NCI-H2227 treated with DMSO at 0.1 percent for 48 hours (cell line): Measurements from ENCODE around the gene MAPKAP1.

Experiments used
- DNase-seq: peaks from one replicate; lab custom pipeline; 2025; lab: John Stamatoyannopoulos, UW

MAPKAP1 gene

DNA sequence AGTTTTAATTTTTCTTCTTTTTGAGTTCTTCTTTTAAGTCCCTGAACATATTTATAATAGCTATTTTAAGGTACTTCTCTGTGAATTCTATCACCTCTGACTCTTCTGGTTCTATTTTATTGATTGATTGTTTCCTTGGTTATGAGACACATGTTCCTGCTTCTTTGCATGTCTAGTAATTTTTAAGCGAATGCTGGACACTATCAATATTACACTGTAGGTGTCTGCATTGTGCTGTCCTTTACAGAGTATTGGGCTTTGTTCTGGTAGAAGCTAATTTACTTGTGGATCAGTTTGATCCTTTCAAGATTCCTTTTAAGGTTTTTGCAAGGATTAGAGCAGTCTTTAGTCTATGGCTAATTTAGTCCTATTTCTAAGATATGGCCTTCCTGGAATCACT lies 249.7 kb downstream of the MAPKAP1 start:
- no peak for DNase-seq

DNA sequence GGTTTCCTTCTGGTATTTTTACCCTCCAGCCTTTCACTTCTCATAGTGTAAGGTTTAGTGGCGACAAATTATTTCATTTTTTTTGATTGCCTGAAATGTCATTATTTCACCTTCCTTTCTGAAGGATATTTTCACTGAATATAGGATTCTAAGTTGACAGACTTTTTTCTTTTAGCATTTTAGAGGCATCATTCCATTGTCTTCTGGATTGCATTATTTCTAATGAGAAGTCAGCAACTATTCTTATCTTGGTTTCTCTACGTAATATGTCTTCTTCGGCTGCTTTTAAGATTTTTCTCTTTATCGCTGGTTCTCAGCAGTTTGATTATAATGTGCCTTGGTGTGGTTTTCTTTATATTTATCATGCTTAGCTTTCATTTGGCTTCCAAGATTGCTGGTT lies 251.1 kb downstream of the MAPKAP1 start:
- no peak for DNase-seq

DNA sequence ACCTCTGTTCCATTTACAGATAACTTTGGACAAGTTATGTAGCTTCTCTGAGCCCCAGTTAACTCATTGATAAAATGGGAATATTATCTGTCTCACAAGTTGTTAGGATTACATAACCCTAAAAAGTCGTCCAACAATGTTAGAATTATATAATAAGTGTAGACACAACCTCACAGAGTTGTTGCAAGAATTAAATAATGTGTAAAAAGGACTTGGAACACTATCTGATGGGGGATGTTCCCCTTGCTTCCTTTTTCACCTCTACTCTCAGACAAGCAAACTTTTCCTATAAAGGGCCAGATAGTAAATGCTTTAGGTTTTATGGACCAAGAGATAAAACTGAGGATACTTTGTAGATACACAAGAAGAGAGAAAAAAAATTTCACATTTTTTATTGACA lies 251.9 kb downstream of the MAPKAP1 start:
- DNase-seq: no peak

DNA sequence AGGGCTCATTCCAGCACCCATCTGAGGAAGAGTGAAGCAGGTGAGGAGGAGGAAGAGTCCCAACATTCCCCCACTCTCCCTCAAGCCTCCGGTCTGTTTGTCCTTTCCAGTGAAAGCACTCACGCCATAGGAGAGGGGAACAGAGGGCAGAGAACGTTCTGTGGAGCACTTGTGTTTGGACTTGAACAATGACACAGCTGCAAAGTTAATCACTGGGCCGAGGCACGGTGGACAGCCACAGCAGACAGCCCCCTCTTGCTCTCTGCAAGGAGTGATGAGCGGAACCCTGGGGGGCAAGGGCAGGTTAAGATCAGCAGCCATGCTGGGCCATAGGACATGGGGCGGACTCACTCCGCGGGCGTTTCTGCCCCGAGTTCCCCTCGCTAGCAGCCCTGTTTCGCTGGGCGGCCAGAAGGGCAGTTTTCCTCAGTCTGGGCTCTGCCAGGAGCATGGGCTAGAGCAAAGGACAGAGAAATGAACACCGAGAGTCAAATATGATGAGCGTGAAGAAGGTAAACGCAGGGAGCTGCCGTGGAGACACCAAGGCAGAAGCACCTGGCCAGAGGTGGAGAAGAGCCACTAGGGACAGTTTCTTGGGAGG lies 259.7 kb downstream of the MAPKAP1 start:
- DNase-seq: no peak

DNA sequence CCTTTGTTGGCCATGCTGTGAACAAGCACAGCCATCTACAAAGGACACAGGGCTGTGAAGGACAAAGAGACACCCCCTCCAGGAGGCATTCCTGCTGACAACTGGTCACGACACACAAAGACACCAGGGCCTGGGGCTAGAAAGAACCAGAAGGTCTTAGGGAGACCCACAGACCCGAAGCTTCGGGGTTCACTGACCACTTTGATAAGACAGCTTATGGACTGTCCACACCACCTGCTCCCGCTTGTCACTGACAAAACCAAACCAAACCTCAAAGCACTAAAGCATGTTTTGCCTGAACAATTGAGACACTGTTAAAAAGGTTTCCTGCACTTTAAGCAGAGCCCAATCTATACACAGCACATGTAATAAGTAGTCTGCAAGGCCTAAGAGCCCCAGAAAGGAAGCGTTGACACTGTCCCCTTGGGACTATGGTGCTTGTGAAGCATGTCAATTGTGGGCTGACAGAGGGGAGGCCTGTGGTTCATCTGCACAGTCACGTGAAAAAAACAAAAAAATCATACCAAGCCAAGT lies 260.4 kb downstream of the MAPKAP1 start:
- no peak for DNase-seq

DNA sequence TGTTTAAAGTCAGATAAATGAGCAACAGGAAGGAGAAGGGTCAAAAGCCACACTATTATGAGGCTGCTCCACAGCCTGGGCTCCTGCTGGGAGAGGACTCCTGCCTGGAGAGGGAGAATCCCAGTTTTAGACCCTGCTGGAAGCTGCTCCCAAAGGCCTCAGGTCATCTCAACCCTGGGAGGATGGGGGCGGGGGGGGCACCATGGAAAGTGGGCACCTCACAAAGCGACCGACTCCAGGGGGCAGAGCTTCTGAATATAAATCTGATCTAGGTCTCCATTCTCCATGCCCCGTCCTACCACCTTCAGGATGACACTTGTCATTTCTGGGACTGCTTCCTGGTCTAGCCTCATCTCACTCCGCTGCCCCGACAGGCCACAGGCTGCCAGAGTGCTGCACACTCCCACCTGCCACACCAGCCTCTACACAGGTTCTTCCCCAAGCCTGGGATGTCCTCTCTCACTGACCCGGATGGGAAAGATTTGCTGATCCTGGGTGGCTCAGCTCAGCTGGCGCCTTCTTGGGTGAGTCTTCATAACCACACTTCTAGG lies 262.0 kb downstream of the MAPKAP1 start:
- DNase-seq: no peak

DNA sequence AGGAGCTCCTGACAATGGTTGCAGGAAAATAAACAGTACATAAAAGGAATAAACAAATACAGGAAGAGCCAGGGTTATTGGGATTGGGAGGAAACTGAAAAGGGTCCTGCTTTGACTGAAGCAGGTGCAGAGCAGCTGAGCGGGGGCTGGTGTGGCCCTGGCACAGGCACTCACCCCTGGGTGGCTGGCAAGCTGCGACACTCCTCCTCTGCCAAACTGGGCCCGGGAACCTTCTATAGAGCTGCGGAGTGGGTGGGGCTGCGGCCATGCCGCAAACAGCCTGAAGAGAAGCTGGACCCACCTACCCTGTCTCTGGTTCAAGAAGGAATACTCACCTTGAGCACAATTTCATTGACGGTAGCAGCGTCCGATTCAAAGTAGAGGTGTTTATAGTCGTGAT lies 262.8 kb downstream of the MAPKAP1 start:
- no peak for DNase-seq

DNA sequence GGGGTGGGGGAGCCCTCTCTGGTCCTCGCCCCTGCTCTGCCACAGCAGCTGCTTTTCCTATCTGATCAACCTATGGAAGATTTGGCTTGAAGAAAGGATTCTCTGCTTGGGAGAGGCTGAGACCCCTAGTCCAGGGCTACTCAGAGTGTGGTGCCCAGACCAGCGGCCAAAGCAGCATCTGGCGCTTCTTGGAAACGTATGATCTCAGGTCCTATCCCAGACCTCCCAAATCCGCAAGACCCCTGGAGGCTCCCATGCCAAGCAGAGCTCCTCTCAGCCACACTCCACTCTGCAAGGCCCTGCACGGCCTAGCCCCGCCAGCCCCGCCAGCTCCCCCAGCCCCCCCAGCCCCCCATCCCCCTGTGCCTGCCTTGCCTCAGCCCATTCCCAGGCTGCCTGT lies 263.6 kb downstream of the MAPKAP1 start:
- DNase-seq: no peak

DNA sequence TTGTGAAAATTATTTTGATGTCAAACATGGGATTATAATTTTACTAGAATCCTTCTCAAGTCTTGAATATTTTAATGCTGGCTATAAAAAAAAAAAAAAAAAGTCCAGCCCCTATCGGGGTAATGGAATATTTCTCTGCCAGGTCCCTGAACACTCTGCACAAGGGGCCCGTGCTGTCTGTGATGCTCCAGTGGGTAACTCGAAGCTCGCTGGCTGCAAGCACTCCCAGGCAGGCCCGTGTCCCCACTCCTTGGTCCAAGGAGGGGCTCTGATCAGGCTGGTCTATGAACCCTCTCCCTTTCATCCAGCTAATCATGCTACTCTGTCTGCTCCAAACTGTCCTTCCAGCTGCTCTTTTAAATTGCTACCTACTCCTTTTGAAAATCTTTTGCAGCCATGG lies 264.6 kb downstream of the MAPKAP1 start:
- DNase-seq: no peak

DNA sequence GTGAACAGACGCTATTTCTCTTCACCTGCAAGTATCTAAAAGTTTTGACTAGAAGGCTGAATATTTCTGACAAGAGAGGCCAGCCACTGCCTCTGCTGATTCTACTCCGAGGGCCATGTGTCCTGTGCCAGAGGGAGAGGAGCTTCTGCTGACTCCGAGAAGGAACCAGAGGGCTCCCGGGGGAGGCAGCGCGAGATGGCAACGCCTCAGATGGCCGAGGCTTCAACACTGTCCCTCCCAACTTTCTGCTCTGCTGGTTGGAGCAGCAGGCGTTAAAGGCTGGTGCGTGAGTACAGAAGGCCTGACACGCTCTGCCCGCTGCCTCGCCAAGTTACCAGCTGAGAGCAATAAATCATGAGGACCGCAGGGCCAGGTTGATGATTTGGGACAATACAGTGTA lies 266.6 kb downstream of the MAPKAP1 start:
- DNase-seq: no peak

DNA sequence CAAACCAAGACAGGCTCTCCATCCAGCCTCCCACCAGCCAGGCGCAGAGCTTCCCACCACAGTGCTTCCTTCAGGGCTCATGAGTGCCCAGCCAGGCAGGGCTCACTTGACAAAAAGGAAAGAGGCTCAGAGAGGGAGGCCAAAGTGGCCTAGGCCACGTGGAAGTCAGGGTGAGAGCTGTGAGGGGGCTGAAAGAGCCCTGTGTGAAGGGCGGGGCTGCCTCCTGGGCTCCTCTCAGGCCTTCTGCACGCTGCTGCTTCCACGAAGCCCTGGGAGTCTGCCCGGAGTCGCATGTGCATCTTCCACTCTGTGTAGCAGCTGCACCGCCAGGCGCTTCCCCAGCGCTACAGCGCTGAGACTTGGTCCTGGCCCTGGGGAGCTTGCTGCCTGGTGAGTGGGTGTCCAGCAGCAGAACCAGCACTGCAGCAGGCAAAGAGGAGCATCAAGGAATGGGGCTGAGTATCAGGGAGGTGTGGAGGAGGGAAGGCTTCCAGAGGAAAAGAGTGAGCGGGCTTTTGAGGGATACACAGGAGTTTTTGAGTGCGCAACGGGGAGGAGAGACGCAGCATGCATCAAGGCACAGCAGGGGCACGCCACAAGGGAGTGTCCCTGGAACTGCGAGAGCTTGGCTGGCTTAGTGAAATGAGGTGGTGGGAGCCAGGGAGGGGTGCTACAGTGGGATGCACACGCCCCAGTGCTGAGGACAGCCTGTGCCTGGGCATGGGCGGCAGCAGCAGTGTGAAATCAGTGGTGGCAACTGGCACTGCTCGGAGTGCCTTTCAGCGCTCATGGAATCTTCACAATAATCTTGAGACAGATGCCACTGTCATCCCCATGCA lies 267.4 kb downstream of the MAPKAP1 start:
- DNase-seq: no peak

DNA sequence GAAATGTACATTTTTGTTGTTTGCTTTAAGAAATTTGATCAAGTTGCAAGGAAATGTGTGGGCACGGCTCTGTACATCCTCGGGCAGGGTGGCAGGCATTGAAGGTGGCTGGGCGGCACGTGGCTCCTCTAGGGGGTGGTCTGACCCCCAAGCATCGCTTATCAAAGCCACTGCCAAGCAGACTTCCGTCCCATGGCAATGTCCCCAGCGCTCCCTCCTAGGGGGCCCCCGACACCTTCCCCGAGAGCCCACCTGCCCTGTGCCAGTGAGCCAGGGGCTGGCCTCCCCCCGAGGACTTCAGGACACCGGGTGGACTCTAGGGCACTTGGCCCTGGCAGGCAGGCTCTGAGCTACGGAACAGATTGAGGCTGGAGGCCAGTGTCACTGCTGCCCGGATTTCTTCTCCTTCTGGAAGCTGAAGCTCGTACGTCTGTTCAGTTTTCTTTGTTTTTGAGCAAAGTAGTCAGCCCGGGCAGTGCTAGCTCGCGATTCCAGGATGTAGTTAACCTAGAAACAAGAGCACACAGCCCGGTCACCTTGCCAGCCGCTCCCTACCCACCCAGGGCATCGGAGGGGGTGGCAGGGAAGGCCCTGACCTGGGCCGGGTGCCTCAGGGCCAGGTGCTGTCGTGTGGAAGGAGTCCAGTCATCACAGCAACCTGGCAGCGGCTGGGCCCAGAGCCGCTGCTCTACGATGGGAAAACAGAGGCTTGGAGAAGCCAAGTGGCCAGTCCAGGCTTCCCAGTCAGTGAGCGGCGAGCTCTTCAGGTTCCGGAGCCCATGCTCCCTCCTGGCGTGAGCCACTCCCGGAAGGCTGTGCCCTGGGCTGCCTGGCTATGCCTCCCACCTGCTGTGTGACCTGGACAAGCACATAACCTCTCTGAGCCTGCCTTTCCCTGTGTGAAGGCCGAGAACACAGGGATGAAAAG lies 268.2 kb downstream of the MAPKAP1 start:
- DNase-seq: no peak

DNA sequence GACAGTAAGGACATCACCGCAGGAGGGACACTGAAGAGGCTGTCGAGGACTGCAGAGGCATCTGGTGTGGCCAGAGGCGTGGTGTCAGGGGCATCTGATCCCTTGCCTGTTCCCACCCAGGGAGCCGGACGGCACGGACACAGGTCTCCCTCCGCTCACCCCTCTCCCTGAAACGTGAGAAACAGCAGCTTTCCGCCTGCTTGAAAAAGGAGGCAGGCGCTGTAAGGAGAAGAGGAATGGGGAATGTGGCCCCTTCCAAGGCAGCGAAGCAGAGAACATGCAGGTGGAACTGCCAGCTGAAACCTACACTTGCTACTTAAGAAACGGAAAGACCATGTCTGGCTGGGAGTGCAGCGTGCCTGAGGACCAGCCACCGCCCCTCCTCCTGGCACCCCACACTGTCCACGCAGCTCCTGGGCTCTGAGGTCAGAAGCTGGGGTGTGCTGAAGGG lies 269.2 kb downstream of the MAPKAP1 start:
- DNase-seq: no peak

DNA sequence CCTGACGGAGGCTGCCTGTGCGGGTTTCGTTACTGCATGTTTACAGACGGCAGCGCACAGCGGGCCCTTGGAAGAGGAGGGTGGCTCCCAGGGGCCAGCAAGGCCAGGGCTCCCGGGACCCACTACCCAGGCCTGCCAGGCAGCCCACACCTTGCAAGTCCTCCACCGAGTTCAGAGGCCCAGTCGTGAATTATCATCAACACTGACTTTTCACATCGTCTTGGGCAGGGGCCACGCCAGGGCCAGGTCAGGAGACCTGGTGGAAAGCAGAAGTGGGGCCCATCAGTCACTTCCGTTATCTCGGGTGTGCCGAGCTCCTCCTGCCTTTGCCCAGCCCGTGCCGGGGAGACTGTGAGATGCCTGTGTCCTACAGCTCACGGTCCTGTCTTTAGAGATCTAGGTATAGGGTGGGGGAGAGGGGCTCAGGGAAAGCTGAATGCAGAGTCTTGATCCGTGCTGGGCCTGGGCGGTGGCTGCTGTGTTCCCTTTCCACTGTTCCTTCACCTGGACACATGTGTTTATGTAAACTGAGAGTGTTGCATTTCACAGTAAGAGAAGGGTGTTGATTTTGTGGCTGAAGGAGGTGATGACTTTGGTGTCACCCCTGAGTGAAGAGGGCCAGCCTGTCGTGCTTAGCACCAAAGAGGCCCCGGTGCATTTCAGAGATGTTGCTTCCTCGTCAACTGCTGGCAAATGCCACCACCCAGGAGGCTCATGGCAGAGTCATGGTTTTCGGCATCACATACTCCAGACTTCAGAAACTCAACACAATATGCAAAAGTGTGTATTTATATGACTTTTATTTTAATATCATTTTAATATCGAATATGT lies 270.2 kb downstream of the MAPKAP1 start:
- no peak for DNase-seq

DNA sequence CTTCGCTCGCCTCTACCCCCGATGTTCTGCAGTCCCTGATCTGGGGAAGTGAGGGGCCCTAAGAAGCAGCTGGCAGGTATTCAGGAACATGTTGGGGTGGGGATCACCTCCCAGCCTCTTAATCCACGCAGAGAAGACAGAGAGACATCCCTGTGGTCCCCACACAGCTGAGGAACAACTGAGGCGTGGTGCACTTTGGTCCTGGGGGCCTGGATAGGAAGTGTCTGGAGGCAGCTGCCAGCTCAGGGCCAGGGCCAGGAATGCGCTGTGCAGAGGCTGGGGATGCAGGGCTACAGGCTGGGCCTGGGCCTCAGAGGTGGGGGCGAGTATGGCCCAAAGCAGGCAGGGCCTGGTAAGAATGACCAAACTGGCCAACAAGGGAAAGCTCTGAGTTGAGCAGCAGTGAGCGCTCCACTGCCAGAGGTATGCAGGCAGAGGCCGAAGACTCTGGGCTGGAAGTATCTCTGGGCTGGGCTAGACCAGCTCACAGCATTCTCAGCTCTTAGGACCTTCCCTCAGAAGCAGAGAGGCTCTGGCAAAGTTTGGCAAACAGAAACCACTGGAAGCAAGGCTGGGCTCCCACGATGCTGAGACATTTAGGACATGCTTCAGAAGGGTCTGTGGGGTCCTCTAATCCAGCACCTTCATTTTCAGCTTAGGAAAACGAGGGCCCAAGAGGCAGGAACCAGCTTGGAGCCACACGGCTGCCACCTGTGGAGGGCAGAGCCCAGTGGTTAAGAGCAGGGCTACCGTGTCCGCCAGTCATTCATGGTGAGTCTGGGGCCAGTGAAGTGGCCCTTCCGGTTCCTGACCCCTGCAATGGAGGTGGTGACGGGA lies 271.0 kb downstream of the MAPKAP1 start:
- DNase-seq: no peak

DNA sequence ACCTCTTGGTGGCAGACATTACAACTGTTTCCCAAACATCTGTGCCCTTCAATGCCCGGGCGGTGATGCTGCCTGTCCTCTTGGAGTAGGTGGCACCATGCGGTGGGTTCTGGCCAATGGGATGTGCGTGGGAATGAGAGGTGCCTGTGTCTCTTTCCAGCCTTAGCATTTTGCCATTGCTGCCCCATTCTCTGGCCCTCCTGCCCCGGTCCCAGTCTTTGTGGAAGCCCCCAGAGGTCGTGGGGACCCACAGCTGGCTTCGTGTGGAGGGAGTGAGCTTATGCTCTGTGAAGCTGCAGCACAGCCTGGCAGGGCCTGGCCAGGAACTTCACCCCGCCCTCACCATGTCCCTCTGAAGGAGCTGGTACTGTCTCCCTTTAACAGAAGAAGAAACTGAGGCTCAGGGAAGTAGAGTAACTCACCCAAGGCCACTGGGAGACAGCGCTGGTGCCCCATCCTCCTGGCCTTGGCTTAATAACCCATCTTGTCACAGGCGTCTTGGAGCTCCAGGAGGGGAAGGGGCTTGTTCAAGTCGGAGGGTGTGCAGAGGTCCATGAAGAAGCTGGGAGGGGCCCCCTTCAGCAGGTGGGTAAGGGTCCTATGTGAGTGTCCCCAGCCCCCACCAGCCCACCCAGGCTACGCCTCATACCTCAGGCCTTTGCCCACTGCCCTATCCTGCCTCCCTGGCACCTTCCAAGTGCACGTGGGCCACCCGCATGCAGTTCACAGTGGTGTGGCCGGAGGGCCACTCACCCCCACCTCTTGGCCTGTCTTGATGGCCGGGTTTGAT lies 271.8 kb downstream of the MAPKAP1 start:
- no peak for DNase-seq

DNA sequence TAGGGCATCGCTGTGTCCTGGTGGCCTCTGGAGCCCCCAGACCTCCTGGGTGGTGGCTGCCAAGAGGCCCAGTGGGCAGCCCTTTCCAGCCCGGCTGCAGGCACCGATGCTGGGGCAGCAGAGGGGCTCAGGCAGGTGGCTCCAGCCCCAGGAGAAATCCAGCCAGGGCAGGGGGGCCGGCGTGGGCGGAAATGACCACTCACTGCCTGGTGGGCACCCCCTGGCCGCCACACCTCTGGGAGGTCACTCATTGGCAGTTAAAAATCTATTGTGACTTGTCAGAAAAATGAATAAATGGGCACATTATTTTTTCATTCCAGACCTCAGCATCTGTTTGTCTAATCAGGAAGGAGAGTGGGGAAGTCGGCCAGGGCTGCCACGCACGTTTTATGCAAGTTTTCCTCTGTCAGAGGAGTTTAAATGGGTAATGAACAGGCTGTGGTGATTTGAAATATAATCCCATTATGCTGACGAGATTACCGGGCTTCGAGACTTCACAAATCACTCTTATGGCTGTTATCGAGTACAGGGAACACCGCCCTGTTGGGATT lies 273.5 kb downstream of the MAPKAP1 start:
- DNase-seq: no peak

DNA sequence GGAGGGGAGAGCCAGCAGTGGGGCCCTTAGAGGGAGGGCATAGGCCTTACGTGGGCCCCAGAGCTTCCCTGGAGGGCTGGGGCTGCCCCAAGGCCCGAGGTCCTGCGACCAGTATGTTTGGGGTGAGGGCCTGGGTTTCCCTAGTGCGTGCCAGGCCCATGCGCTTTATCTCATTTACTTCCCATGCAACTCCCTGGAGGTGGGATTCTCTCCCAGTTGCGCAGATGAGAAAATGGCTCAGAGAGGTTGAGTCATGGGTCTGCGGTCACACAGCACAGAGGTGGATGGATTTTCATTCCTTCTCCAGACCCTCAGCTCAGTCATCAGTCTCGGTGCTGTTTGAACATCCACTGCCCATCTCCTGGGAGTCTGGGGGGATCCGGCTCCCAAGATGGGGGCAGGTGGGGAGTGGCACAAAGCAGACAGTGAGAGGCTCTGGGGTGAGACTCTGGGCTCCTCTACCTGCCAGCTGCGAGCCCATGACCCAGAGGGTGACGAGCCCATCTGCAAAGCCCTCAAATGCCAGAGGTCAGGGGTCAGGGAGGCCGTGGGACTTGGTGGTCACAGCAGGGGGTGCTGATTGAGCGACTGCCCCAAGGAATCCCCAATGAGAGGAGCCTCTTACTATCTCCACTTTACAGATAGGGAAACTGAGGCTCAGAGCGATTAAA lies 274.2 kb downstream of the MAPKAP1 start:
- DNase-seq: no peak
